Tibial nerve (tissue), 4 donors: ENCODE results near the gene BAK1. TPM values are rescaled to one million over a fixed set of nuclear protein-coding genes. Genes with fewer than 3 reads are reported as not detected.

ENCODE experiments used
- DNase-seq, 2 donors: peaks; one replicate each; pipeline ENCODE4 v3.0.0-alpha.2; 2019; ENCODE audit warnings: low spot score in 2 of 2
- H3K27ac ChIP-seq, 4 donors: fragments of 200-600 bp; sonication (generic) in 3 of 4; one replicate each; pipeline ENCODE4 v1.5.1; 2017 to 2019; ENCODE audit warnings: mild to moderate bottlenecking in 1 of 4
- H3K27me3 ChIP-seq, 2 donors: fragments of 200-600 bp; sonication (generic) in 1 of 2; one replicate each; pipeline versions ENCODE4 v1.5.1 to v1.6.0; 2017 to 2019
- H3K36me3 ChIP-seq, 3 donors: fragments of 200-600 bp; sonication (generic); one replicate each; pipeline ENCODE4 v1.5.1; 2018 to 2019
- H3K4me1 ChIP-seq, 4 donors: fragments of 200-600 bp; sonication (generic) in 3 of 4; one replicate each; pipeline ENCODE4 v1.5.1; 2017 to 2019
- H3K4me3 ChIP-seq, 4 donors: fragments of 200-600 bp; sonication (generic) in 3 of 4; one replicate each; pipeline ENCODE4 v1.5.1; 2017 to 2019; ENCODE audit warnings: mild to moderate bottlenecking in 1 of 4, moderate library complexity in 1 of 4
- H3K9me3 ChIP-seq, 4 donors: fragments of 200-600 bp; sonication (generic) in 3 of 4; one replicate each; pipeline ENCODE4 v1.5.1; 2017 to 2019
- CTCF ChIP-seq, 5 experiments: fragments of 200-600 bp in 3 of 5; fragments of 450-650 bp in 2 of 5; sonication (generic) in 3 of 5; IDR thresholded peaks; one replicate each; pipeline ENCODE4 v1.5.1; 2016 to 2019; ENCODE audit warnings: antibody characterized with exemption in 5 of 5, mild to moderate bottlenecking in 3 of 5, moderate library complexity in 2 of 5
- EP300 ChIP-seq, 2 donors: sonication (generic); formaldehyde crosslinking; IDR thresholded peaks; one replicate each; pipeline ENCODE4 v1.6.1; 2017; ENCODE audit warnings: antibody characterized with exemption in 2 of 2, mild to moderate bottlenecking in 1 of 2
- POLR2A ChIP-seq, 2 donors: fragments of 450-650 bp; IDR thresholded peaks; one replicate each; pipeline ENCODE4 v1.6.1; 2017; ENCODE audit warnings: antibody characterized with exemption in 2 of 2, mild to moderate bottlenecking in 2 of 2, moderate library complexity in 2 of 2
- WGBS, 2 donors: methylation state at CpG; one replicate each; pipeline ENCODE4 v1.1.5; 2018; 5-methylcytosine and 5-hydroxymethylcytosine counted together
- total RNA-seq, 4 donors: library from RNA; depleted of rRNA; stranded (reverse); fragments of >200 nt; gene quantifications; one replicate each; pipeline ENCODE4 v1.1.0, GENCODE V29; 2016

The BAK1 gene
- 10 to 100 TPM in 2 of 4 donors, 1 to 10 TPM in 2; 7.9 to 15.3 (median 10.1) TPM for total RNA-seq

DNA sequence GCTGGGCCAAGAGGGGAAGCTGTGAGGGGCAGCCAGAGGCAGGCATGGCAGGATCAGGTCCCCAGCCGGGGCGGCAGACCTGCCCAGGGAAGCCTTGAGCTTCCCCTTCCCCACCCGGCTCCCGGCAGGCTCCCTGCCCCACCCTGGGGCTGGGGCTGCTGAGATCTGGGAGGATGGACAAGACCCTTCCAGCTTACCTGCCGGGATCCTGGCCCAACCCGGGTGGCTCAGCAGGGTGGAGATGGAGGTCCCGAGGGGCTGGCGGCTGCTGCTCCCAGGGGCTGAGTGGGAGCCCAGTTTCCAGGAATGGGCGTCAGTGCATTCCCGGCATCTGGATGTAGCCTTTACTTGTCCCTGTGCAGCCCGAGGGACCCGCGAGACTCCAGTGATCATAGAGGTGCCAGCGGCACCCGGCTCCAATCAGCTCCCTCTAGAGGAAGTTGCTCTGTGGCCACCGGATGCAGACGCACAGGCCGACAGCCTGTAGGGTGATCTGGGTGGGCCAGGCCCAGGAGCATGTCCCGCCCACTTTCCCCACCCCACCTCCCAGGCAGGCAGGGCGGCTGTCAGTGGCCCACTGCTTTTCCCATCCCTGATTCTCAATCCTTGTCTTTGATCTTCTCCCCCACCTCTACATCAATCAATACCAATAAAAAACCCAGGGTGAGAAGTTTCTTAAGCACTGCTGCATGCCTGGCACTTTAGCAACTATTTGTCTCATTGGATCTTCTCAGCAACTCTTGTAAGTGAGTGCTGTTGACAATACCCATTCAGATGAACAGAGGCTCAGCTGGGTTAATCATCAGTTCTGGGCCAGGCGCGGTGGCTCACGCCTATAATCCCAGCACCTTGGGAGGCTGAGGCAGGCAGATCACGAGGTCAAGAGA, at the start of gene BAK1:
Gene BAK1 (minus strand): TSS at position 449 of the 887 bp plus-strand sequence. CDS start 2,672 bp downstream, outside the sequence.
- 3% methylated on average over 12 of the region's 24 CpGs for WGBS, 2 donors

DNA sequence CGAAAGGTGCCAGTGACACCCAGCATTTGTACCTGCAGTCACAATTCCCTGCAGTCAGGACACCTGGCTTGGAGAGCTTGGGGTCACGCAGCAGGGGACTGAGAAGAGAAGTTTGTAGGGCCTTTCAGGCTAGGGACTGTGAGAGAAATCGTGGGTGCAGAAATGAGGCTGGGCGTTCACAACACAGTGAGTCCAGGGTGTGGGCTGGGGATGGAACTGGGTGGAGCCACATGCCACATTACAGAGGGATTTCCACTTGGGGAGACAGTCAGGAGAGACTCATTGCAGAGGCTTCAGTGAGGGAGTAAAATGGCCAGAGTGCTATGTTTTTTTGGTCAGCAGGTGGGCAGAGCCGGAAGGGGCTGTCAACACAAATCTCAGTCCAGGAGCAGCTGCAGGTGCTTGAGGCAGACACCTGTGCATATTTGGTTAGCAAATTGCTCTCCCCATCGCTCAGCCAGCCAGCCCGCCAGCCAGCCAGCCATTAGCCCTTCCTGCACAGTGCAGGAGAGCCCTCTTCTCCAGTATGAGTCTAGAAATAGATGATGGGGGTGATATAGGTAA, 48.4 kb upstream of the BAK1 start:
- Histone ChIP-seq H3K27ac (peak overlapping the region; percentile 25 to 90 (median 76)), H3K27me3 (no peaks in the 10 kb centered on the region)
- 70% methylated on average over 7 of the region's 7 CpGs for WGBS, 2 donors

More for the DNA sequence above, at the start of gene BAK1:
- no peaks in the 10 kb centered on the region for H3K27me3 ChIP-seq
- no peaks in the 10 kb centered on the region for H3K9me3 ChIP-seq
- peaks cover 0 to 37% (median 18%) of the 10 kb centered on the region in 4 donors for H3K4me1 ChIP-seq
- peaks cover 1 to 28% (median 7%) of the 10 kb centered on the region in 3 donors for H3K36me3 ChIP-seq
- H3K27ac ChIP-seq: peak within 1 kb of the TSS; percentile 71 to 93 (median 89)
- DNase-seq: peak; percentile 78 to 79
- TF ChIP-seq POLR2A (IDR thresholded peaks at IDR 0.05) (peak; percentile 38 to 78), EP300 (IDR thresholded peaks at IDR 0.05) (peak; percentile 40 to 86), CTCF (IDR thresholded peaks at IDR 0.05) (peak; percentile 47 to 74 (median 62))
- H3K4me3 ChIP-seq: peak within 1 kb of the TSS; percentile 66 to 96 (median 80)

GRCh38 chr6:33627876-33628275, 47.8 kb upstream of the BAK1 start:
- Histone ChIP-seq H3K4me3 (no peak overlapping the region), H3K27me3 (no peaks in the 10 kb centered on the region), H3K36me3 (peaks cover 0 to 5% (median 0%) of the 10 kb centered on the region in 3 donors), H3K9me3 (no peaks in the 10 kb centered on the region), H3K4me1 (peaks cover 0 to 99% (median 66%) of the 10 kb centered on the region in 4 donors), H3K27ac (peak overlapping the region in 3 of 4 donors; percentile 71 to 90 (median 82))
- TF ChIP-seq CTCF (IDR thresholded peaks at IDR 0.05) (no peak), POLR2A (IDR thresholded peaks at IDR 0.05) (no peak), EP300 (IDR thresholded peaks at IDR 0.05) (no peak)
- WGBS, 2 donors: 39 to 51% methylated on average over 5 of the region's 5 CpGs
- DNase-seq: no peak

More for the DNA sequence above, 48.4 kb upstream of the BAK1 start:
- TF ChIP-seq POLR2A (IDR thresholded peaks at IDR 0.05): no peak
- H3K4me1 ChIP-seq: peaks cover 0 to 98% (median 66%) of the 10 kb centered on the region in 4 donors
- H3K4me3 ChIP-seq: no peak overlapping the region
- H3K36me3 ChIP-seq: peaks cover 0 to 5% (median 0%) of the 10 kb centered on the region in 3 donors
- DNase-seq: no peak
- no peaks in the 10 kb centered on the region for H3K9me3 ChIP-seq

DNA sequence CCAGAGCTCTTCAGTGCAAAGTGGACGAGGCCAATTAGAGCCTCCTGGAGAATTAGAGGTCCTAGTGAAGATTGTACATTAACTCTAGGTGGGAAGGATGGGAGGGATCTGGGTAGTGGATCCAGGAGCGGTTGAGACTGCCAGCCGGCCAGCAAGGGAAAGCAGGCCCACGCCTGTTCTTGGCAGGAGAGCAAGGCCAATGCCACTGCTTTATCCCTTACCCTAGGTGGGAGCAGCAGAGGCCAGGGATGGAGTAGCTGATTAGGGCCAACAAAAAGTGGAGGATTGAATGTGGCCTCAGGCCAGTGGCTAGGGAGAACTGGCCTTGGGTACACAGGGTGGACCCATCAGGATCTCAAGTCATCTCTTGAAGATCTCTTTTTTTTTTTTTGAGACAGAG, 44.8 kb upstream of the BAK1 start:
- H3K4me3 ChIP-seq: no peak overlapping the region
- H3K27ac ChIP-seq: peak overlapping the region in 3 of 4 donors; percentile 67 to 98 (median 90)
- DNase-seq: no peak
- TF ChIP-seq CTCF (IDR thresholded peaks at IDR 0.05) (no peak), EP300 (IDR thresholded peaks at IDR 0.05) (no peak), POLR2A (IDR thresholded peaks at IDR 0.05) (no peak)
- WGBS, 2 donors: 44 to 59% methylated on average over 4 of the region's 4 CpGs
- H3K36me3 ChIP-seq: peaks cover 0 to 5% (median 0%) of the 10 kb centered on the region in 3 donors
- no peaks in the 10 kb centered on the region for H3K27me3 ChIP-seq
- peaks cover 0 to 86% (median 53%) of the 10 kb centered on the region in 4 donors for H3K4me1 ChIP-seq
- no peaks in the 10 kb centered on the region for H3K9me3 ChIP-seq

DNA sequence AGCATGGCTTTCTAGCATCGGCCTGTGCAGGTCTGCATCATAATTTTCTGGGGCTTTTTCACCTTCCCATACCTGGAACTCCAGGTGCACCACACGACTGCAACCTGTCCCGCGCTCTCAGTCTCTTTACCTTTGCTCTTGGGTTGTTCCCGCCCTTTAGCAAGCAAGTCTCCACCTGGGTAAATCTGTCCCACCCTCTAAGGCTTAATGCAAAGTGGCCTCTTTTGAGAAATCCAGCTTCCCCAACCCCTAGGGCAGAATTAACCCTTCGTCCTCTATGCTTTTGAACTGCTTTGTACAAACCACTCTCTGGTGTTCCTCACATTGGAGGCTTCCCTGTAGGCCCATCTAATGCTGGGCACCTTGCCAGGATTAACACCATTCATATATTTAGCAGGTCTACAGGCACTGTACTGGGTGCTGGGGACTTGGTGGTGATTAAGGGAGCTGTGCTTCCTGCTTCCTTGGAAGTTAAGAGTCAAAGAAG, 43.9 kb upstream of the BAK1 start:
- Histone ChIP-seq H3K9me3 (no peaks in the 10 kb centered on the region), H3K36me3 (peaks cover 0 to 5% (median 0%) of the 10 kb centered on the region in 3 donors), H3K4me1 (peaks cover 0 to 86% (median 58%) of the 10 kb centered on the region in 4 donors), H3K27me3 (no peaks in the 10 kb centered on the region), H3K27ac (peak overlapping the region in 3 of 4 donors; percentile 67 to 98 (median 90)), H3K4me3 (no peak overlapping the region)
- no peak for DNase-seq
- WGBS, 2 donors: 76 to 78% methylated on average over 6 of the region's 6 CpGs
- no peak for TF ChIP-seq POLR2A (IDR thresholded peaks at IDR 0.05)
